ENCODE measurements around the gene TMC6.
"Not testable (repeated sequence)": the region's sequence is repeated elsewhere in the genome, so short reads cannot be mapped to it uniquely, and the experiment has no call there.

Gene TMC6

GRCh38 chr17:78125138-78125913, 3.2 kb downstream of the TMC6 start:
- FAIRE-seq (no peak), DNase-seq (ENCODE audit: low spot score) (no peak)

GRCh38 chr17:78124836-78125137, 3.8 kb downstream of the TMC6 start:
- FAIRE-seq = no peak
- DNase-seq (ENCODE audit: low spot score) = no peak

- no peak for FAIRE-seq
- DNase-seq (ENCODE audit: low spot score) = no peak
These were observed 4.3 kb downstream of the TMC6 start for GRCh38 chr17:78124081-78124835.

GRCh38 chr17:78123258-78123929, 5.2 kb downstream of the TMC6 start:
- FAIRE-seq (peak; percentile 97), DNase-seq (ENCODE audit: low spot score) (no peak)

- FAIRE-seq = no peak
- no peak for DNase-seq (ENCODE audit: low spot score)
These were observed 5.7 kb downstream of the TMC6 start for GRCh38 chr17:78122931-78123249.

- FAIRE-seq (no peak), DNase-seq (ENCODE audit: low spot score) (no peak)
These were observed 6.2 kb downstream of the TMC6 start for GRCh38 chr17:78122216-78122930.

- DNase-seq (ENCODE audit: low spot score) (no peak), FAIRE-seq (no peak)
These were observed 6.7 kb downstream of the TMC6 start for GRCh38 chr17:78121801-78122215.

GRCh38 chr17:78120971-78121800, 7.4 kb downstream of the TMC6 start:
- FAIRE-seq (no peak), DNase-seq (ENCODE audit: low spot score) (no peak)

- FAIRE-seq (no peak), DNase-seq (ENCODE audit: low spot score) (no peak)
These were observed 8.0 kb downstream of the TMC6 start for GRCh38 chr17:78120537-78120936.

GRCh38 chr17:78118801-78119241, 9.7 kb downstream of the TMC6 start:
- peak; percentile 50 for FAIRE-seq
- DNase-seq (ENCODE audit: low spot score) = no peak

- DNase-seq (ENCODE audit: low spot score) (no peak), FAIRE-seq (no peak)
These were observed 11.3 kb downstream of the TMC6 start for GRCh38 chr17:78117027-78117981.

GRCh38 chr17:78116411-78116810, 12.1 kb downstream of the TMC6 start:
- no peak for FAIRE-seq
- DNase-seq (ENCODE audit: low spot score) = no peak

- not testable (repeated sequence) for FAIRE-seq; DNase-seq (ENCODE audit: low spot score)
These were observed 12.8 kb downstream of the TMC6 start for GRCh38 chr17:78115803-78116202.

- FAIRE-seq = no peak
- DNase-seq (ENCODE audit: low spot score) = no peak
These were observed 13.5 kb downstream of the TMC6 start for GRCh38 chr17:78114831-78115723.

GRCh38 chr17:78113804-78114785, 14.5 kb downstream of the TMC6 start:
- DNase-seq (ENCODE audit: low spot score) = no peak

GRCh38 chr17:78112518-78113471, 15.8 kb downstream of the TMC6 start:
- DNase-seq (ENCODE audit: low spot score) (peak; percentile 91), FAIRE-seq (peak; percentile 48)

More at GRCh38 chr17:78113804-78114785, 14.5 kb downstream of the TMC6 start:
- no peak for FAIRE-seq

Data from urothelium cell line (cell line).